ENCODE measurements around the gene FBN2.
"Not testable (repeated sequence)": the region's sequence is repeated elsewhere in the genome, so short reads cannot be mapped to it uniquely, and the experiment has no call there.

FBN2 gene

DNA sequence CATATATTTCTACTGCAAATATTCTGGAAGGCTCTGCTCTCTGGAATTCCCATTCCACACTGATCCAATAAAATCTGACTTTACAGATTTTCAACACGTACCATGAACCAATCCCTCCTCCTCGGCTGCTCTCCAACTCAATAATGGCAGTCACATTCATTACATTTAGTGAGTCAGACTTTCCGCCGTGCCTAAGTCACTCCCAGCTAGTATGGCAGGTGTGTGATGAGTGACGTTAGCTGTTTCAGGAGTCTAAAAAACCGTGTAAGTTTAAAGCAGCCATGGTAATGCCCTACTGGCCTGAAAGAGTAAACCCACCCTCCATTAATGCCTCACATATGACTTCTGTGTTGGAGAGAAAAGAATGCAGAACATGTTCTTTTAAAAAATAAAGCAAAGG, 3.3 kb downstream of the FBN2 start:
- no peak for DNase-seq (ENCODE audit: low read depth)

DNA sequence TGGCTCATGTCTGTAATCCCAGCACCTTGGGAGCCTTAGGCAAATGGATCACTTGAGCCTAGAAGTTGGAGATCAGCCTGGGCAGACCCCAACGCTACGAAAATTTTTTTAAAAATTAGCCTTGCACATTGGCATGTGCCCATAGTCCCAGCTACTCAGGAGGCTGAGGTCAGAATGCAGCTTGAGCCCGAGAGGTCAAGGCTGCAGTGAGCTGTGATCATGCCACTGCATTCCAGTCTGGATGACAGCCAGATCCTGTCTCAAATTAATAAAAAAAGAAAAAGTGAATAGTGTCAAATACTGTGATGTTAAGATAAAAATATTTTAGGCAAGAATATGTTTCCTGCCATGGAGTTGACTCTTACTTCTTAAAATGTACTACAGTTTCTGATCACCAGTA, 5.3 kb downstream of the FBN2 start:
- no peak for DNase-seq (ENCODE audit: low read depth)

DNA sequence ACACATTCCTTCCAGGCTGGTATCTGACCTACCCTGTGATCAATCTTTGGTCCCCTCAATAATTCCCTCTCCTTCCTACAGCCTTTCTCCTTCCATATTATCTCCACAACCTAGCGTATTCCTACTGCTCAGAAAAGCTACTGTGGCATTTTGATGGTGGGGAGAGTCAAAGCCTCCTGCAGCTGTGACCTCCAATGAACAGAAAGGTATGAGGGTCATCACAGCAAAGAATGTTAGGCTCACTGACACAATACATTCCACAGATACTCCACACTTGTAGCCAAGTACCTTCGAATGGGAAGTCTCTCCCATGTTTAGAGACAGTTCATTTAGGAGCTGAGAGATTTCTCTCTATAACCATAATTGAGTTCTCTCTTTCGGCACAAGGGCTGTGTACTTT, 5.9 kb downstream of the FBN2 start:
- DNase-seq (ENCODE audit: low read depth): no peak

DNA sequence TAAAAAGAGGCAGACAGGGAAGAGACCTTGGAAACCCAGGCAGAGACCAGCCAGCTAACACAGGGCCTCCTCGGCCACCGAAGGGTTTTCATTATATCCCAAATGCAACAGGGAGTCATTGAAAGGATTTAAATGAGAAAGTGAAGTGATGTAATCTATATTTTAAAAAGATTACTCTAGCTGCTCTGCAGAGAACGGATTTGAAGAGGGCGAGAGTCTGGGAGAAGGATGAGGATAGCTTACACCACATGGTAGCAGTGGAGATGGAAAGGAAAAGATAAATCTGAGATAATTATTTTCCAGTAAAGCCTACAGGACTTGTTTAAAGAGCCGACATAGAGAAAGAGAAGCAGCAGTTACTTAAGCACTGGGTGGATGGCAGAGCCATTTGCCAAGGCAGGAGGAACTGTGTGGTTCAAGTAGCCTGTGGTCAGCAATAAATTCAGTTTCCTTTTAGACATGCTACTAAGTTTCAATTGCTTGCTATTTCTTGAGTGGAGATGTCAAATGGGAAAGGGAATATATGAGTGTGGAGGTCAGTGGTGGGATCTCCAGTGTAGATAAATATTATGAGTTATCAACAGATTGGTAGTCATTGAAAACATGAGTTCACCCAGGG, 9.3 kb downstream of the FBN2 start:
- DNase-seq (ENCODE audit: low read depth): no peak

DNA sequence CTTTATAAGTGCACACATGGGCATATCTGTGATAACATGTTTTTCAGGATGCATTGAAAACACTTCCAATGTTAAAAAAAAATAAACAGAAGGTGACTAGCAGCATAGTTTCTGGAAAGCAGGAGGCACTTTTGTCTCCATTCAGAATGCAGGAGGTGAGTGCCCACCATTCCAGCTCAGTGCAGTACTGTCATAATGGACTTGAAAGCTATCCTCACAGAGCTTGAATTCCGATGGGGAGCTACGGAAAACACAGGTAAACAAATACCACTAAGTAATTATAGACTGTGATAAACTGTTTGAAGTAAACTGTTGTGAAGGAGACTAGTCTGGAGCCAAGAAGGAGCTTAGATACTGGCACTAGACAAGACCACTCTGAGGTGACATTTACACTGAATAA, 9.9 kb downstream of the FBN2 start:
- DNase-seq (ENCODE audit: low read depth): no peak

DNA sequence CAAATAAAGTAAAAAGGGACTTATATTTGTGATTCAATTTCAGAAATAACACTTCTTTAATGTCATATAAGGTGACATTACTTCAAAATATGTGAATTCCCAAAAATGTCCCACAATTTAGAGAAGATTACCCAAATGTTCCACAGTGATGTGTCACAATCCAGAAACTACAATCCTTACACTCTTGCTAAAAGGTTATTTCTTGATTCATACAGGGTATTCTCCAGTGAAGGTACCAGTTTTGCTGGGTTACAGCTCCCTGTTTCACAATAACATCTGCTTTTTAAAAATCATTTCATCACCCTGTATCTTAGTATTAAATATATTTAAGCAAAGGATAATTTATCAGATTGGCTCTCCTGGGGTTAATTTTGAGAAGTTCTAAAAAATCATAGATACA, 11.0 kb downstream of the FBN2 start:
- DNase-seq (ENCODE audit: low read depth): no peak

DNA sequence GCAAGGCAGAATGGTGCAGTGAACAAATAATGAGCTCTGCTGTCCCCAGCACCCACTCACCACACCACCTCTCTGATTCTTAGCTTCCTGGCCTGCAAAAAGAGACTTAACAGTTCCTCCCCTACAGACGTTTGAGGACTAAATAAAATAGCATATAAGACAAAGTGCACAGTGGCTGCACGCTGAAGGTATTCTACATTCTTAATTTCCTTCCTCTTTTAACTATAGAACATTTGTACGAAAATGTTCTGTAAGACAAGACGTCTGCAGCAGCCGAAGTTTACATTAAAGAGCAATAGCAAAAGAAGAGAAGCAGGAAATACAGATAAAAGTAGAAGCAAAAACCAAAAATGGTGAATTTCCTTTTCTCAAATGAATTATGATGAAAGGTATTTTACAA, 15.7 kb downstream of the FBN2 start:
- no peak for DNase-seq (ENCODE audit: low read depth)

DNA sequence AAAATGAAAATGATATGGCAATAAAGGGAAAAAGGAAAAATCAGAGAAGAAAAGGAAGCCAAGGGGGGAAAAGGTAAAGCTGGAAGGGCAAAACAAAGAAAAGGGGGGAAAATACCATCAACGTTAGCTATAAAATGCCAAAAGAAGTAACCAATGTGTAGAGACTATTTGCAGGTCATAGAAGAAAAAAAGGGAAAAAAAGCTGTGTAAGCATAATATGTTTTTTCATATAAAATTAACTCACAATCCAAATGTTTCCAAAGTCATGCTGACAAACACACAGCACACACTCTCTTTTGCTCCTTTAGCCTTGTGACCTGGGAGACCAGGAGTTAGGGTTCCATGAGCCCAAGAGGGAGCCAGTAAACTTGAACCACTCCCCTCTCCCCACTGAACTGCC, 18.2 kb downstream of the FBN2 start:
- no peak for DNase-seq (ENCODE audit: low read depth)

DNA sequence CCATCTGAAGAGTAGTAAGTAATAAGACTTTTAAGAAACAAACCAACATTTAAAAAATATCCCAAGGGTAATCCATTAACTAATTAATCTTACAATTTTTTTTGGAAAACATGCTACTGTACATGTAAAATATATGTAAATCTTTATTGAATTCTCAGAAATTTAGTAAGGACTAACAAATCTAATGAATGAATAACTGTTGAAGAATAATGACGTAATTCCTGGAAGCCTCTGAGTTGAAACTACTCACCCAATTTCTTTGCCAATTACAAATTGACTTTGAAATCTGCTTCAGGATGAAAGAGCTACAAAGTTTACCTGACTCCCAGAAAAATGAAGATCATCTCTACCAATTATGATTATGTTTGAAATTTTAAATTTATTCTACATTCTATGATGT, 21.1 kb downstream of the FBN2 start:
- DNase-seq (ENCODE audit: low read depth): no peak

DNA sequence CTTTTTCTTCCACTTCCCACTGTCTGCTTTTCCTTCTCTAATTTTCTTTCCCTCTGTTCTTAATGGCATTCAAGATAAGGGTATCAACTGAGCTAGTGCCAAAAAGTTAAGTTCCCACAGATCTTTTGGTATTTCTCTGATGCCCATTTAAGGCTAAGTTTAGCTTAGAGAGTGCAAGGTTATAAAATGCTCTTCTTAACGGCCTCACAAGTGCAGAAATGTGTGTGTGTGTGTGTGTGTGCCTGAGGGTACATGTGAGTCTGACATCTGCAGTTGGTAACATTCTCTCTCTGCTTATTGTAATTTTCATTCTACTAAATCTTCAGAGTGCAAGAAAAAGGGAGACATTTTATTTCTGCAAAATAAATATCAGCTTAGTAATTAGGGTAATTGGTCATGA, 24.2 kb downstream of the FBN2 start:
- DNase-seq (ENCODE audit: low read depth): no peak

DNA sequence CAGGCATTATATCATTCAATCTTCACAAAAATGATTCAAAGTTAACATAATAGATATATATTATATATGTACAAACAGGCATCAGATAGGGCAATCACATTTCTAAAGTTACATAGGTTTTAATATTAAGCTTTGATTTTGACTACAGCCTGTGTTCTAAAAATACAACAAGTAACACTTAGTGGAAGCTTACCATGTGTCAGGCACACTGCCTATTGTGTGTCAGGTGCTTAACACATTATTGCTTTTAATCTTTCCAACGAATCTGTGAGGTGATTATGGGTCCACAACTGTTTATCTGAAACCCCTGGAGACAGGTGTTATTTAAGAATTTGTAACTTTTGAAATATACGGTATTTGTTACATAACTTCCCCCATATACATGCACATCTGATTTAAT, 25.2 kb downstream of the FBN2 start:
- DNase-seq (ENCODE audit: low read depth): no peak

DNA sequence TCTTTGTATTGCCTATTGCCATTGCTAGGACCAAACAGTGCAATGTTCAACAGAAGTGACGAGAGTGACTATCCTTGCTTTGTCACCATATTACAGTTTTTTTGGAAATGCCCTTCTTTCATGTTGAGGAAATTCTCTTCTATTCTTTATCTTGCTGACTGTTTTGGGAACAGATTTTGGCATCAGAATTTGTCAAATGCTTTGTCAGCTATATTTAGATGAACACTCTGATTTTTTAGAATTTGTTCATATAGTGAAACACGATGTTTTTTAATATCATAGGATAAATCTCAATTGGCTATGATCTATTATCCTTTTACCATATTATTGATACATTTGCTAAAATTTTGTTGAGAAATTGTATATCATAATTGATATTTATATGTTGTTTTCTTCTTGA, 31.4 kb downstream of the FBN2 start:
- DNase-seq (ENCODE audit: low read depth): no peak

DNA sequence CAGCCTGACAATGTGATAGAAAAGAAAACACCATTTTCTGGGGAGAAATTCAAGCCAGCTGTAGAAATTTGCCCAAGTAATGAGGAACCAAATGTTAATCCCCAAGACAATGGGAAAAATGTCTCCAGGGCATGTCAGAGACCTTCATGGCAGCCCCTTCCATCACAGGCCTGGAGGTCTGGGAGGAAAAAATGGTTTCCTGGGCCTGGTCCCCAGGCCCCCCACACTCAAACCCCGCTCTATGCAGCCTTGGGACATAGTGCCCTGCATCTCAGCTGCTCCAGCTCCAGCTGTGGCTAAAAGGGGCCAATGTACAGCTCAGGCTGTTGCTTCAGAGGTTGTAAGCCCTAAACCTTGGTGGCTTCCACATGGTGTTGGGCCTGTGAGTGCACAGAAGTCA, 34.3 kb downstream of the FBN2 start:
- not testable (repeated sequence) for DNase-seq (ENCODE audit: low read depth)

DNA sequence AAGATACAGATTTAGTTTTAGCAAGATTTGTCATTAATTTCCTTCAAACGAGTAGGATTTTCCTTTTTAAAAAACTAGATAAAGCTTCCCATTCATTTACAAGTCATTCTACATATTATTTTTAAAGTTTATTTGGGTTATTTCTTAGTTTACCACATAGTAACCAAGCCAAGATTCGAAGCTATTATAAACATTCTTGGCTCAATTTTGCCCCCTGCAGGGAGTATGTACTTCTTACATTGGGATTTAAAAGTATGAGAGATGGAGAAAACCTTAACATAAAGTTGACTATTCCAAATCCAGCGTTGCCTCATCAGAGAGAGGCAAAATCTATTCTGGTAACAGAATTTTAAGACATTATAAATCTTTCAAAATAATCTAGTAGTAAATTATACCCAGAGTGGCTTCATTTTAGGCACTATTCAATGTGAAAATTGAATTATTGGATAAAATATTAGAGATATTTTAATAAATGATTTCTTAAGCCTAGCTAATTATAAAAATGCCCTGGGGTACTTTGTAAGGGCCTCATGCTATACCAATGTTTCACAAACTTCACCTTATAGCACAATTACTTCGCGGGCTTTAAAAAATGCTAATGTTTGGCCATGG, 39.1 kb downstream of the FBN2 start:
- no peak for DNase-seq (ENCODE audit: low read depth)

DNA sequence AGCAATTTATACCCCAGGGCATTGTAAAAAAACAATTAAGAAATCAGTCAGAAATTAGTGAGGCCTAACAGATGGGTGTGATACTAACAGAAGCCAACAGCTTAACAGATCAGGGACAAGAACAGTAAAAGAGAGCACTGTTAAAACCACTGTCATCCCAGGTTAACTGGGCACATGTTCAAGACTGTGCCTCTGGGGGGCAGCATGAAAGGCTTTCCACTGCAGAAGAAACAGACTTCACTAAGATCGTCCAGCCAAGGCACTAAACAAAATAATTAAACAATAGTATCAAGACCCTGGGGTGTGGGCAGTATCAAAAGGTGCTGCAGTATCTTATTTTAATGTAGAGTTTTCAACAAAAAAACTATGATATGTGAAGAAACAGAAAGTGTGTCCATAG, 43.5 kb downstream of the FBN2 start:
- DNase-seq (ENCODE audit: low read depth): no peak

DNA sequence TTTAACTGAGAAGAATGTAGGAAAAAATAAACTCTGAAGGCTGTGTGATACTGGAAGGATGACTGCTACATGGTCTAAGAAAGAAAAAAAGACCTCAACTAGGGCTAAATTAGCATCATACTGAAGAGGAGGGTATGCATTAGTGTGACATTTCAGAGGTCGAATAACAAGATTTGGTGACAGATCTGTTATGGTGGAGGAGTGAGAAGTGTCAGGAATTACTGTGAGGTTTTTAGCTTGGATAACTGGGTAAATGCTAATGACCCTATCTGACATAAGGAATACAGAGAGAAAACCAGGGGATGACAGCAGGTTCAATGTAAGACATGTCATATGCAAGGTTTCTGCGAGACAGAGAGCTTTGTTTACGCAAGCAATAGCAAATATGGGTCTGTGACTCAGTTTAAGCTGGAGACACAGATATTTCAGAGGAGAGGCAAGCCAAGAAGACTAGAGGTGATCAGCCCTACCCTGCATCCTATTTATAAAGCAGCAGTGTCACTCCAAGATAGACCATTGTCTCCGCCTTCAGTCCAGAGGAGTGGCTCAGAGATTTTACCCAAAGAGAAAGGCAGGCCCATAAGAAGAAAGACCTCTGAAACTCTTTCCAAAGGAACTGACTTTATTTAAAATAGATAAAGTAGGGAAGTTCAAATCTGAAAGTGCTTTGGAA, 44.3 kb downstream of the FBN2 start:
- DNase-seq (ENCODE audit: low read depth): no peak

DNA sequence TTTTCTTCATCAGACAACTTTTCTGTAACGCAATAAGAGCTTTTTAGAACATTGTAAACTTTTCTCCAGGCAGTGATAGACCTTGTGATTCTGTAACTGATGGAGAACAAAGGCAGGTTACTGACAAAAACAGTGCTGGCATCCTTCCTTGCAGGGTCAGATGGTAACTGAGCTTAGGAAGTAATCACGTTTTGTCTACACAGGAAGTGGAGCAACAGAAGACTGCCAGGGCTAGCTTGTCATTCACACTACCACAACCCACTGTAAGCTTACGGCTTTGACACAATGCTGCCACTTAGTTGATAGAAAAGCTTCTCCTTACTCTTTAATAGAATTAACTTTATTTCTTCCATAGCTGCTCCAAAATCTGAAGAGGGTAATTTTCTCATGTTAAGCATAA, 46.8 kb downstream of the FBN2 start:
- no peak for DNase-seq (ENCODE audit: low read depth)

DNA sequence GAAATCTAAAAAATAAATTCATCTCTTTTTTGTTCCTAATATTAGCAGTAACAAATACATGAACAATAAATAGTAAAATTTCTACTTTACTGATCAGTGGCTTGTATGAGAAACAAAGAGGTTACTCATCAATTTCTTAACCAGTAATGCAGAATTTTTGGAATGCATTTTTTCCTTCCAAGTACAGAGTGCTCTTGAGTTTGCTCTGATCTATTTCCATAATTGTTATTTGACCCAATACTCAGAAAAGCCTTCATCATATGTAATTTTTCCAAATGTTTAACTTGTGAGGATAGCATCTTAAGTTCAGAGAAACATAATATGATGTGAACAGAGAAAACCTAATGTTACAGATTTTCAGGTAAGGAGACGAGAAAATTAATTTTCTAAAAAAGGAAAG, 47.3 kb downstream of the FBN2 start:
- no peak for DNase-seq (ENCODE audit: low read depth)

DNA sequence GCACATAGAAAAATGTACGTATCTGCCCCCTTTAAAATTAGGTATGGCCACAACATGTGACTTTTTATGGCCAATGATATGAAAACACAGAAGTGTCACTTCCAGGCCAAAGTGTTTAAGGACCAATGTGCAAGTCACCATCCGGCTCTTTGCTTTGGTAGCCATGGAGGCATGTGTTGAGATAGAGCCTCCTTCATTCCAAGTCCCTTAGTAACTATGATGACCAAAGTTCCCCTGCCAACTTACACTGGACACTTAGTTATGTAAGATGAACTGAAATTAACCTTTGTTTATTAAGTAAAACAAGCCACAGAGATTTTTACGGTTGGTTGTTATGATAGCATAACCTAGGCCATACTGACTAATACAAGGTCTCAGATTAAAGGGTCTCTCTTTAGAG, 51.0 kb downstream of the FBN2 start:
- DNase-seq (ENCODE audit: low read depth): no peak

DNA sequence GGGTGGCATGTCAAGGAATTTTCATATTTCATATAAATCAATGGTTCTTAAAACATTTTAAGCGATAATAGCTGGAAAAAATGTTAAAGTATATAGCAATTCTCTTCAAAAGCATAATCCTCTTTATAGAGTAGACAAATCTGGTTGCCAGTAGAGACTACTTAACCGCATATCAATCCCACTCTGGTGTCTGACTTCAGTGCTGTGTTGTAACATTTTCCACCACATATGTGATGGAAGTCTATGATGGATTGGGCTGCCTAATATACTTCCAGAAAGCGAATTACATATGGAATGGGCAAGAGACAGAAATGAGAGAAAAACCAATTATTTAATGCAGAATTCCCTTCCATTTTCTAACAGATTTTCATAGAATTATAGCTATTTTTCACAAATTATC, 54.3 kb downstream of the FBN2 start:
- no peak for DNase-seq (ENCODE audit: low read depth)

DNA sequence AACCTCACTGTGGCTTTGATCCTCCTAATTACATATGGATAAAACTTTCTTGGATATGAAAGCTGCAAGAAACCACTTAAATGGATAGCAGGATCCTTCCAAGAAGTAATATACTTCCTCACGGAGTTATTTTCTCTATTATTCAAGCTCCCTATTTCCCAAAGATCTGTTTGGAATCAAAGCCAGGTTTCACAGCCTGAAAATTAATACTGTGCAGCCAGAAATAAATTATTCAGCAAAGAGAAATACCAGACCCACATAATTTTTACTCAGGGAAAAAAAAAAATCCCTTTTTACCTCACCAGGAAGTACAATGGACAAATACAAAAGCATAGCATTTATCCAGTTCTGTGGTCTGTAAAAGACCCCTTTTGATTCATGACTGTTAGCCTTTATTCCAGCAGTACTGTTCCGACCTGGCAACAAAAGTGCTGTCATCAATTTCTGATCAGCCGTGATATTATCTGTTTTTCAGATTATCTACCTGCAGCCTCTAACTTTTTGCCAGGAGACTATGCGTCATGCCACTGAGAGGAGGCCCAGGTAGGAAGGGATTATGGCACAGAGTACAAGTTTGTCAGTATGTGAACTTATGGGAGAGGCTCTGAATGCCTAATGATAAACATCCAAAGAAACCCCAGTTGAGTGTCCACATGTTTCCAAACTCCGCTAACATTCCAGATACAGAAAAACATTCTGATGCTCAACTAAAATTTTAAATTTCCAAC, 57.0 kb downstream of the FBN2 start:
- no peak for DNase-seq (ENCODE audit: low read depth)

DNA sequence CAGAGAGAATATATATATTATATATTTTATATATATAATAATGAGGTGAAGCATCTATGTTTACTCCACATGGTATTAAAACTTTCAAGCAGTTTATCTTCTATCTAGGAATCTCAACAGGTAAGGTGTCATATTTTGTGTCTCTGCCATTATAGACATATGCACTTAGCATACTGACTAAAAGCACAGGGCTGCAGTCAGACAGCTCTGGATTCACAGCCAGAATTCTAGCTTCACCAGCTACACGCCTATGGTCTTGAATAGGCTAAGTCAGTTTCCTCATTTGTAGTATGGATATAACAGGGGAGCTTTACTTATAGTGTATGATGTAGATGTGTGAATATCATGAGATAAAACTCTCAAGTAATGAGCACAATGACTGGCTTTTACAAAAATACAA, 57.9 kb downstream of the FBN2 start:
- DNase-seq (ENCODE audit: low read depth): no peak

Measured in activated gamma-delta T cell treated with anti-CD3 and anti-CD28 coated beads, Interleukin-2, amount 50 U/mL, for 16 hours (primary cell).